ENCODE results near the gene SPRYD3.

GRCh38 chr12:53067074-53067992 lies 11.9 kb downstream of the SPRYD3 start:
- TF ChIP-seq CTCF (IDR thresholded peaks at IDR 0.05) (no peak), POLR2A (IDR thresholded peaks at IDR 0.05) (no peak)

Measured in transverse colon (tissue), 3 donors.